ENCODE measurements around the gene NUP93. TPM values are rescaled to one million over a fixed set of nuclear protein-coding genes. Genes with fewer than 3 reads are reported as not detected.
A peak's percentile ranks its signal among the peaks of the same experiment; 100 is the strongest.

Gene NUP93
- total and polyA plus RNA-seq, 2 experiments from 2014 or later: 139 to 187 TPM

DNA sequence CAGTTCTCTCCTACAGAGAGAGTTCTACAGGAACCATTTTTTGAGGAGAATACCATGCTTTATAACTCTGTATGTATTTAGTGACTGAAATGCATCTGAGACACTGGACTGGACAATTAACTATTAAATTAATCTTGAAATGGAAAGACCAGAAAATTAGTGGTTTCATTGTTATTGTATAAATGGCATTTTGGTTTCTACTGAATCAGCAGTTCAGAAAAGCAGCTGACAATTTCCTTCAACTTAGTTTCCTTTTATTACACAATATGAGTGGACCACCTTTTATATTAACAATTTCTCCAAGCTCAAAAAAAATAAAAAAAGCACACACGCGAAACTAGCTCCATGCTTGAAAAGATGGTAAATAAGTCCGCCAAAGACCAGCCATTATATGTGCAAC is 69.0 kb downstream of the NUP93 start:
- TF ChIP-seq ZNF331 (CRISPR knock-in tag; IDR thresholded peaks at IDR 0.05; ENCODE audit: low read depth) (no peak), JUNB (IDR thresholded peaks at IDR 0.05; ENCODE audit: unreplicated experiment) (no peak), ZNF462 (CRISPR knock-in tag; IDR thresholded peaks at IDR 0.05) (no peak), ETS1 (IDR thresholded peaks at IDR 0.05) (no peak), POLR2AphosphoS5 (IDR thresholded peaks at IDR 0.05; ENCODE audit: low read depth) (no peak), REST (IDR thresholded peaks at IDR 0.05; ENCODE audit: unreplicated experiment) (no peak), EZH2 (IDR thresholded peaks at IDR 0.05; ENCODE audit: low read depth, unreplicated experiment) (no peak), NANOG (IDR thresholded peaks at IDR 0.05; ENCODE audit: borderline replicate concordance) (no peak), CREB1 (CRISPR knock-in tag; IDR thresholded peaks at IDR 0.05; ENCODE audit: low read depth) (no peak), STAT1 (IDR thresholded peaks at IDR 0.05; ENCODE audit: unreplicated experiment) (no peak), ZNF114 (CRISPR knock-in tag; IDR thresholded peaks at IDR 0.05) (no peak), EZH2phosphoT487 (IDR thresholded peaks at IDR 0.05; ENCODE audit: unreplicated experiment) (no peak), CTCF (conservative IDR thresholded peaks at IDR 0.05; ENCODE audit: low read depth in 2 of 2) (no peak)
- no peaks in the 10 kb centered on the region for H3K9me2 ChIP-seq (ENCODE audit: insufficient read depth)
- H2AFZ ChIP-seq: no peak overlapping the region
- H3F3A ChIP-seq (replicated peaks; ENCODE audit: low read depth): no peaks in the 10 kb centered on the region
- peaks cover 20% of the 10 kb centered on the region for H3K79me2 ChIP-seq (replicated peaks; ENCODE audit: insufficient read depth)
- no peaks in the 10 kb centered on the region for H3K36me3 ChIP-seq (ENCODE audit: insufficient read depth)
- DNase-seq (ENCODE audit: low spot score): no peak
- no peak overlapping the region for H3K27ac Mint-ChIP-seq
- no peak overlapping the region for H3K4me3 ChIP-seq
- peaks cover 8% of the 10 kb centered on the region; the same call in 1 of the 2 replicates for H4K20me1 ChIP-seq (replicated peaks; ENCODE audit: insufficient read depth)
- peaks cover 1% of the 10 kb centered on the region for H3K27me3 Mint-ChIP-seq (ENCODE audit: insufficient read depth, low read depth, poor library complexity)
- peaks cover 5% of the 10 kb centered on the region for H3K4me1 Mint-ChIP-seq
- no peak overlapping the region for H3K4me3 Mint-ChIP-seq
- no peaks in the 10 kb centered on the region; the same call in 2 of the 3 replicates for H3K9me3 Mint-ChIP-seq
- no peaks in the 10 kb centered on the region for H3K4me1 ChIP-seq (ENCODE audit: insufficient read depth)
- H3K4me2 ChIP-seq: no peak overlapping the region
- H3K27me3 ChIP-seq (ENCODE audit: insufficient read depth): no peaks in the 10 kb centered on the region
- H3K27ac ChIP-seq (ENCODE audit: low read depth): 0 out of 2 replicates have a peak overlapping the region, but pooled peaks have one; percentile 61
- ATAC-seq: no peak
- H3K36me3 Mint-ChIP-seq (ENCODE audit: low read depth): peaks cover 4% of the 10 kb centered on the region; the same call in 2 of the 3 replicates

Data from GM23338 (cell line).